Activated CD4-positive, alpha-beta T cell treated with anti-CD3 and anti-CD28 coated beads, Interleukin-2, amount 50 U/mL, for 4 hours (primary cell): Measurements from ENCODE around the gene PGAP6.
"Not testable (repeated sequence)": the region's sequence is repeated elsewhere in the genome, so short reads cannot be mapped to it uniquely, and the experiment has no call there.

ENCODE experiments used
- DNase-seq, 2 experiments: peaks; one replicate each; pipeline ENCODE4 v3.0.0-alpha.2; 2020

Gene PGAP6

DNA sequence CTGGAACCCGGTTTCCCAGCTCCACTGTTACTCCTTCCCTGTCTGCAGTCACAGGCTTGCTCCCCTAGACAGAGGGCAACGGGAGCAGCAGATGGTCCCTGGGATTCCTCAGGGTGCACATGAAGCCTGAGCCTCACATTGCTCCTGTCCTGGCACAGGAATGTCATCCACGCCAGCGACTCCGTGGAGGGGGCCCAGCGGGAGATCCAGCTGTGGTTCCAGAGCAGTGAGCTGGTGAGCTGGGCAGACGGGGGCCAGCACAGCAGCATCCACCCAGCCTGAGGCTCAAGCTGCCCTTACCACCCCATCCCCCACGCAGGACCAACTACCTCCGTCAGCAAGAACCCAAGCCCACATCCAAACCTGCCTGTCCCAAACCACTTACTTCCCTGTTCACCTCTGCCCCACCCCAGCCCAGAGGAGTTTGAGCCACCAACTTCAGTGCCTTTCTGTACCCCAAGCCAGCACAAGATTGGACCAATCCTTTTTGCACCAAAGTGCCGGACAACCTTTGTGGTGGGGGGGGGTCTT, 18.3 kb upstream of the PGAP6 start:
- no peak for DNase-seq

GRCh38 chr16:399340-400019, 17.7 kb upstream of the PGAP6 start:
- no peak for DNase-seq

DNA sequence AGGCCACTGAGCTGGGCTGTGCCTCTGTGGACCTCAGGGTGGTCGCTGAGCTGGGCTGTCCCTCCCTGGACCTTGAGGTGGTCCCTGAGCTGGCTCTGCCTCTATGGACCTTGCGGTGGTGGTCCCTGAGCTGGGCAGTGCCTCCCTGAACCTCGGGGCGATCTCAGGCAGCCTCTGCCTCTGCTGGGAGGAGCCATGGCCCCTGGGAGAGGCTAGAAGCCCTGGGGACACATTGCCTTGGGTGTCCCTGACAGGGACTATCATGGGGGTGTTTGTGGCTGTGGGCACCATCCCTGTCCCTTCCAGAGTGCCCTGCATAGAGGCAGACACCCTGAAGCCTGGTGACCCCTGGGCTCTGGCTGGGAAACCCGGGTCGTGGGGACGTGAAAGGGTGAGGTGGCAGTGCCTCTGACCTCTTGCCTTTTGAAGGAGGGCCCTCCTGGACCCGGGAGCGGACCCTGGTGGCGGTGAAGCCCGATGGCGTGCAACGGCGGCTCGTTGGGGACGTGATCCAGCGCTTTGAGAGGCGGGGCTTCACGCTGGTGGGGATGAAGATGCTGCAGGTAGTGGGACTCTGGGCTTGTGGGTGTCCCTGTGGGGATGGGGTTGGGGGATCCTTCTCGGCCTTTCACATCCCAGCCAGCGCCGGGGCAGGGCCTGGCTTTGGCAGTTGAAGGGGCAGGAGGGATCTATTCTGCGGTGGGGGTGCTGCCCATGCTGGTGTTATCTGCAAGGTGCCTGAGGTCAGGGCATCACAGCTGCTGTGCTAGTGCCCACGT, 17.0 kb upstream of the PGAP6 start:
- DNase-seq, result no peak

DNA sequence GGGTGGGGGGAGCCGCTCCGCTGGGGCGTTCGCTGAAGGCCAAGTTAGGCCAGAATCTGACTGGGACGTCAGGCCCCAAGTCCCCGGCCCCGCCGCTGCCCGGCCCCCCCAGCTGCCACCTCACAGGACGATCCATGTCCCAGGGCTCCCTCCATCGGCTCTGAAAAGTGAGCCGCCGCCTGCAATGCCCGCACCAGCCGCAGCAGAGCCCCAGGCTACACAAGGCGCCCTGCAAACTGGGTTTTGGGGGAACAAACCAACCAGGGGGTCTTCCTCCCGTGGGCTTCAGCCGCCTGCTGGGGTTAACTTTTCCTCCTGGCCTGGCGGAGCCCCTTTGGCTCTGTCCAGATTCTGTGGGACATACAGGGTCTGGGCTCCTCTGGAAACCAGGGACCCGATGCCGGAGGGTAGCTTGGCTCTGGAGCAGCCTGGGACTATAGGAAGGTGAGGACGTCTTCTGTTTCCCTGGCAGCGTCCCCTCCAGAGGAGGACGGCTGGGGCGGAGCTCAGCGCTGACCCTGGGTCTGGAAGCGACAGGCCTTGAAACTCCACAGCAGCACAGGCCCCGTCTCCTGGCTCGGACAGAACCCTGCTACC, 16.1 kb upstream of the PGAP6 start:
- no peak for DNase-seq

DNA sequence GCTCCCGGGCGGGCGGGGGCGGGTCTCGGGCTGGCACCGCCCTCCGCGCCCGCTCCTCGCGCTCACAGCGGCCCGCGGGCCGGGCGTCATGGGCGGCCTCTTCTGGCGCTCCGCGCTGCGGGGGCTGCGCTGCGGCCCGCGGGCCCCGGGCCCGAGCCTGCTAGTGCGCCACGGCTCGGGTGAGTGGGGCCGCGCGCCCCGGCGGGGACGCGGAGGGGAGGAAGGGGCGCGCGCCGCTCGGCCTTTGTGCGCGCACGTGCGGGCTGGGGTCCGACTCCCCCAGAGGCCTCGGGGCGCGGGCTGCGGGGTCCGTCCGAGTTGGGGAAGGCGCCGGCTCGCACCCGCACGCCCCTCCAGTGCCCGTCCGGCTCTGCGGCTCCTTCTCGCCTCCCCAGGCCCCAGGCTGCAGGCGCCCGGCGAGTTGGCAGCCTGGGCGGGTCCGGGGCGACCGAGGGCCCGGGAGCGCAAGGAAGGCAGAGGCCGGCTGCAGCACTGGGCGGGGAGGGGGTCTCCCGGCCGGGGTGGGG, 15.4 kb upstream of the PGAP6 start, which contains the start of gene NME4:
TSS of gene NME4 (plus strand) at position 65 of the 527 bp plus-strand sequence. CDS start at position 89, 24 bp downstream.
- no peak for DNase-seq

- DNase-seq, result no peak
Measured at GRCh38 chr16:396605-397004, 14.8 kb upstream of the PGAP6 start.

- DNase-seq, result no peak
Measured at GRCh38 chr16:396199-396598, 14.4 kb upstream of the PGAP6 start.

- no peak for DNase-seq
Measured at GRCh38 chr16:392450-393030, 10.8 kb upstream of the PGAP6 start.

DNA sequence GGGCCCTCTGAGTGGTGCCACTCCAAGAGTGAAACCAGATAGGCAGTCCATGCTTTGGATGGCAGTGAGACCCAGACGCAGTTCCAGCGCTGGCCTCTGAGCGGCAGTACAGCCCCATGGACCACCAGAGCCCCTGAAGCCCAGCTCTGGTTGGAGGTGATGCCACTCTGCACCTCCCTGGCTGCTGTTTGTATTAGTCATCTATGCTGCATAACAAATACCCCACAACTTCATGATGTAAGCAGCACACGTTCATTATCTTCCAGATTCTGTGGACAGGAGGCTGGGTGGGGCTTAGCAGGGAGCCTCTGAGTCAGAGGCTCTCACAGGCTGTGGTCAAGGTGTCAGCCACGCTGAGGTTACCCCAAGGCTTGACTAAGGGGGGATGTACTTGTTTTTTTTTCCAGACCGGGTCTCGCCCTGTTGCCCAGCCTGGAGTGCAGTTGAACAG, 10.1 kb upstream of the PGAP6 start:
- DNase-seq, result peak; percentile 70 to 71

GRCh38 chr16:389352-389751, 7.6 kb upstream of the PGAP6 start:
- no peak for DNase-seq

GRCh38 chr16:387761-388666, 6.2 kb upstream of the PGAP6 start:
- DNase-seq, result not testable (repeated sequence)

GRCh38 chr16:386641-387156, 4.9 kb upstream of the PGAP6 start:
- no peak for DNase-seq

DNA sequence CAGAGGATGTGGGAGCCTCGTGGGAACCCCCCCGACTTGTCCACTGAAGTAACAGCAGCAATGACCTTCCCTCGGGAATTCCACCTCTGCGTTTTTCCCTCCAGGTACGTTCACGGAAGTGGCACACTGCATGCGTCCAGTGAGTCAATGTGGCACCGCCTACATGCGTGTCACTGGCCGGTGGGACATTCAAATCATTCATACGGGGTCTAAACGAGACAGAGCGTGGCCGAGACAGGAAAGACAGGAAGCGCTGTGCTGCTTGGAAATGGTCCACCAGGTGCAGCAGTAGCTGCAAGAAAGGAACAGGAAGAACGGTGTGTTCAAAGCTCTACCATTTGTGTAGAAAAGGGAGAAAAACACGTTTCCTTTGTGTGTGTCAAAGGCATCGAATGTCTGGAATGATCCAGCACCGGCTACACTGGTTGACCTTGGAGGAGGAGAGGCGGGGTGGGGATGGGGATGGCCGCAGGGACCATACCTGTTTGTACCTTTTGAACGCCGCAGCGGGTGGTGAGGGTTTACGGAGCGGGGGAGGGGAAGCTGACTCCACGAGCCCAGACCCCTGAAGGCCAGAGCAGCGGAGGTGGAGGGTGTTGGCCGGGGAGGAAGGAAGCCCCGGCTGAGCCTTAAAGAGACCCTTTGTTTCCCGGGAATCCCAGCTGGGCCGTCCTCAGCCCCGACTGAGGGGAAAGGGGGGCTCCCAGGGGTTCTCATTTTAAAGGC, 1.7 kb upstream of the PGAP6 start:
- DNase-seq, result peak; percentile 39 to 43

- DNase-seq, result peak in 1 of 2 experiments; percentile 18
Measured at GRCh38 chr16:381012-381788, 578 bp downstream of the PGAP6 start.

GRCh38 chr16:380762-381011, 1.1 kb downstream of the PGAP6 start:
- DNase-seq, result no peak

GRCh38 chr16:379961-380761, 1.6 kb downstream of the PGAP6 start:
- no peak for DNase-seq

DNA sequence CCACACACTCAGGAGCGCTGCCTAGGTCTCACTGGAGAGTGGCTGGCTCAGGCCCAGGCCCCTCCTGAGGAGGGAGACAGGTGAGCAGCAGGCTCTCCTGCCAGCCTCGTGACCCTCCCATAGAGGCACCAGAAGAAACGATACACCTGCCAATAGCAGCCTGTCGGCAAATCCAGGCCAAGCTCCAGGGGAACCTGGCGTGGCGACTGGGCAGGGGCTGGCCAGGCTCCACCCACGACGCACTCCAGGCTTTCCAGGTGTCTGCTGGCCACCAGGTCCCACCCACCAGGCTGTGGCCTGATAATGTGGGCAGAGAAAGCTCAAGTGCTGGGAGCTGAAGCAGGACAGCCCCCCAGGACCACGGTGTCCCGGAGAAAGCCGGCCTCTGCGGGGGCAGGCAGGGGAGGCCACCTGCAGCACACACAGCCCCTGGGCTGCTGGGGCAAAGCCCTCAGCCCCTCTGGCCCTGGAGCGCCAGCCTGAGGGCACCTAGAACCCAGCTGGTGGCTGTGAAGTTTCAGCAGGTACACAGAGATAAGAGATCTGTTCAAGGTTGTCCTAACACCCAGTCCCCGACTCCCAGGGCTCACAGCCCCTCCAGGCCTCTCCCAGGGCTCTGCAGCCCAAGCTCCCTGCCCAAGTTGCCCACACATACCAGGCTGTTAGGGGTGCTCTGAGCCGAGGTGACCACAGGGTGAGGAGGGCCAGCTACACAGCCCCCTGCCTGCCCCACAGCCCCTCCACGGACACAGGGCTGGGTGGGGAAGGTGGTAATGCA, 2.4 kb downstream of the PGAP6 start:
- no peak for DNase-seq

DNA sequence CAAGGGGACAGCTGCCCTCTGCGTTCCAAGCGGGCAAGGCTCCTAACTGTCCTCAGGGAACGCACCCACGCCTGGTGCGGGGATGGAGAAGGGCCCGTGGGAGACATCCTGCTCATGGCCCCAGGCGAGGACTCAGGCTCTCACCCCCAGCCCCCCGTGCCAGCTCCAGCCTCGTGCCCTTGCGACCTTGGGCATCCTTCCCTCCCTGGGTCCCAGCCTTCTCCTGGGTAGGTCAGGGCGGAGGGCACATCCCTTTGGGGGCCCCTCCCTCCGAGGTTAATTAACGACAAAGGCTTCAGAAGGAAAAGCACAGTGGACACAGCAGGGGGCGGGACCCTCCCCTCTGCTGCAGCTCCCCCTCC, 3.0 kb downstream of the PGAP6 start:
- DNase-seq, result no peak
